Astrocyte of the cerebellum (primary cell): Measurements from ENCODE around the gene SHANK1.
"Not testable (repeated sequence)": the region's sequence is repeated elsewhere in the genome, so short reads cannot be mapped to it uniquely, and the experiment has no call there.

Source experiments
- DNase-seq: peaks from one replicate; pipeline ENCODE4 v3.0.0-alpha.2; 2011; ENCODE audit warnings: low read depth
- H3K4me3 ChIP-seq: 2 replicates; pipeline ENCODE4 v1.5.1; 2011; ENCODE audit warnings: mild to moderate bottlenecking, low read depth, low read length, moderate library complexity
- in situ Hi-C: cut with HindIII; loops from 2 replicates; pipeline ENCODE4 v1.10.0; 2017; ENCODE audit warnings: low sequenced_read_pairs
- TF ChIP-seq, protein P1 (sequence below): IDR thresholded peaks from 2 replicates; pipeline ENCODE4 v1.5.1; 2012; ENCODE audit warnings: low read length, low read depth, moderate library complexity, mild to moderate bottlenecking; ENCODE audit errors: missing control alignments

The SHANK1 gene

DNA sequence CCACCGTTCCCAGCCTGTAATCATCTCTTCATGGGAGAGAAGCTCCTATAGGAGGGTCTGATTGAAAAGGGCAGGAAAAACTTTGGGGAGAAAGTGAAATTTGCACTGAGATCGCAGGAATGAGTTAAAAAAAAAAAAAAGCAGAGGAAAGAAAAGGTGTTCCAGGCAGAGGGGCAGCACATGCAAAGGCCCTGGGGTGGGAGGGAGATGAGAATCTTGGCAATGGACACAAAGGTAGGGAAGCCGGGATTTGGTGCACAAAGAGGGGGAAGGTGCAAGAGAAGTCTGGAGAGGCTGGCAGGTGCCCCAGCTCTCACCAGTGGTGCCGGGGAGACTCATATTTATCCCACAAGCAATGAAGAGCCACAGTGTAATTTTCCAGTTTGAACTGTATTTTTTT lies 34.3 kb upstream of the SHANK1 start:
- DNase-seq = no peak
- TF ChIP-seq, protein P1, sequence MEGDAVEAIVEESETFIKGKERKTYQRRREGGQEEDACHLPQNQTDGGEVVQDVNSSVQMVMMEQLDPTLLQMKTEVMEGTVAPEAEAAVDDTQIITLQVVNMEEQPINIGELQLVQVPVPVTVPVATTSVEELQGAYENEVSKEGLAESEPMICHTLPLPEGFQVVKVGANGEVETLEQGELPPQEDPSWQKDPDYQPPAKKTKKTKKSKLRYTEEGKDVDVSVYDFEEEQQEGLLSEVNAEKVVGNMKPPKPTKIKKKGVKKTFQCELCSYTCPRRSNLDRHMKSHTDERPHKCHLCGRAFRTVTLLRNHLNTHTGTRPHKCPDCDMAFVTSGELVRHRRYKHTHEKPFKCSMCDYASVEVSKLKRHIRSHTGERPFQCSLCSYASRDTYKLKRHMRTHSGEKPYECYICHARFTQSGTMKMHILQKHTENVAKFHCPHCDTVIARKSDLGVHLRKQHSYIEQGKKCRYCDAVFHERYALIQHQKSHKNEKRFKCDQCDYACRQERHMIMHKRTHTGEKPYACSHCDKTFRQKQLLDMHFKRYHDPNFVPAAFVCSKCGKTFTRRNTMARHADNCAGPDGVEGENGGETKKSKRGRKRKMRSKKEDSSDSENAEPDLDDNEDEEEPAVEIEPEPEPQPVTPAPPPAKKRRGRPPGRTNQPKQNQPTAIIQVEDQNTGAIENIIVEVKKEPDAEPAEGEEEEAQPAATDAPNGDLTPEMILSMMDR = no peak
- in situ Hi-C loops = no loop called here
- no peak overlapping the region for H3K4me3 ChIP-seq

DNA sequence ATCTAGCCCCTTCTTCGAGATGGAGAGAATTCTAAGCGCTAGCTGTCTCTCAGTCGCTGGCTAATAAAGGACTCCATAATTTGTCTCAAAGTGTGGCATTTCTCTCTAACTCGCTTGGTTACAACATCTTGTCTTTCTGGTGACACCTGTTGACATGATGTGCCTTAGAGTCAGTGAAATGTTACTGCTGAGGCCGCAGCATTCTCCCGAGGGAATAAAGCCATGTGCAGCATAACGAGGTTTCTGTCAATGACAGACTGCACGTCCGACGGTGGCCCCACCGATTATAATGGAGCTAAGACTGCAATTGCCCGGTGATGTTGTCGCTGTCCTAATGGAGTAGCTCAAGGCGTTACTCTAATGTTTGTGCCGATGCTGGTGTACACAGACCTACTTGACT lies 30.4 kb upstream of the SHANK1 start:
- DNase-seq = no peak
- in situ Hi-C loops = no loop called here
- H3K4me3 ChIP-seq = no peak overlapping the region
- TF ChIP-seq, protein P1 = no peak

DNA sequence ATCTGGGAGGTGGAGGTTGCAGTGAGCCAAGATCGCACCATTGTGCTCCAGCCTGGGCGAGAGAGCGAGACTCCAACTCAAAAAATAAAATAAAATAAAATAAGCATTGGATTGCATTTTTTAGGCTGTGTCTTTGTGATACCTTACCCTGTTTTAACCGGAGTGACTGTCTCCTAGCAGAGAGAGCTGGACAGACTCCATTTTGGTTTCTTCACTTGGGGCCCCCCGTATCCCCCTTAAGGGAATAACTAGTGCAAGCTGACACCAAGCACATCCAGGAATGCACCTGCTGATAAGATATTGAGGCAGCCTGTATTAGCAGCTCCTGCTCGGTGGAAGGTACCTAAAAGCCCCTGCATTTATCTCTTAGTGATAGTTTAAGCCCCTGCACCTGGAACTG lies 29.9 kb upstream of the SHANK1 start:
- H3K4me3 ChIP-seq = no peak overlapping the region
- no peak for DNase-seq
- in situ Hi-C loops = no loop called here
- TF ChIP-seq, protein P1 = no peak

DNA sequence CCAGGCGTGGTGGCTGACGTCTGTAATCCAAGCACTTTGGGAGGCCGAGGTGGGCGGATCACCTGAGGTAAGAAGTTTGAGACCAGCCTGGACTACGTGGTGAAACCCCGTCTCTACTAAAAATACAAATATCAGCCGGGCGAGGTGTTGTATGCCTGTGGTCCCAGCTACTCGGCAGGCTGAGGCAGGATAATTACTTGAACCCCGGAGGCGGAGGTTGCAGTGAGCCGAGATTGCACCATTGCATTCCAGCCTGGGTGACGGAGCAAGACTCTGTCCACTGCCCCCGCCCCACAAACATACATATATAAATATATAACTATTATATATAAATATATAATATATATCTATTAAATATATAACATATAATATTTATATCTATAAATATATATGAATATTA lies 27.5 kb upstream of the SHANK1 start:
- H3K4me3 ChIP-seq, in situ Hi-C loops, DNase-seq: not testable (repeated sequence)

DNA sequence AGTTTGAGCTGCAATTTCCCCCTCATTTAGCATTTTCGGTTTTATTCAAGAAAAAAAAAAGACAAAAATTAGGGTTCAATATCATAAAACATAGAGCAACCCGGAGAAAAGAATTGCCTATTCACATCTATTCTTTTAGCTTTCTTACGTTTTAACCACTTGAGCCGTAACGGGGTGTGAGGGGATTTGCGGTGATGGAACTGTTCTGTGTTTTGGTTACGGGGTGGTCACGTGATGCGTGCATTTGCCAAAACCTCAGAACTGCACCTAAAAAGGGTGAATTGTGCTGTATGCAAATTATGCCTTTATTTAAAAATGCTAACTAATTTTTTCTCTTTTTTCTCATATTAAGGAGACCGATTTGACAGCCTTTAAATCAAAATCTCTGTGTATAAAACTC lies 25.6 kb upstream of the SHANK1 start:
- DNase-seq = no peak
- in situ Hi-C loops = no loop called here
- H3K4me3 ChIP-seq = no peak overlapping the region
- TF ChIP-seq, protein P1 = no peak

DNA sequence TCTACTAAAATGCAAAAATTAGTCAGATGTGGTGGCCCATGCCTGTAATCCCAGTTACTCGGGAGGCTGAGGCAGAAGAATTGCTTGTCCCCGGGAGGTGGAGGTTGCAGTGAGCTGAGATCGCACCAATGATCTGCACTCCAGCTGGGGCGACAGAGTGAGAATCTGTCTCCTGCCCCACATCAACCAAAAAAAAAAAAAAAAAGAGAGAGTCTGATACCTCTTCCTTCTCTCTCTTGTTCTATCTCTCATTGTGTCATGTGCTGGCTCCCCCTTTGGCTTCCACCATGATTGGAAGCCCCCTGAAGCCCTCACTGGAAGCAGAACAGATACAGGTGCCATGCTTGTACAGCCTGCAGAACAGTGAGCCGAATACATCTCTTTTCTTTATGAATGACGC lies 23.9 kb upstream of the SHANK1 start:
- no peak for DNase-seq
- no peak overlapping the region for H3K4me3 ChIP-seq
- in situ Hi-C loops = no loop called here
- TF ChIP-seq, protein P1 = no peak

DNA sequence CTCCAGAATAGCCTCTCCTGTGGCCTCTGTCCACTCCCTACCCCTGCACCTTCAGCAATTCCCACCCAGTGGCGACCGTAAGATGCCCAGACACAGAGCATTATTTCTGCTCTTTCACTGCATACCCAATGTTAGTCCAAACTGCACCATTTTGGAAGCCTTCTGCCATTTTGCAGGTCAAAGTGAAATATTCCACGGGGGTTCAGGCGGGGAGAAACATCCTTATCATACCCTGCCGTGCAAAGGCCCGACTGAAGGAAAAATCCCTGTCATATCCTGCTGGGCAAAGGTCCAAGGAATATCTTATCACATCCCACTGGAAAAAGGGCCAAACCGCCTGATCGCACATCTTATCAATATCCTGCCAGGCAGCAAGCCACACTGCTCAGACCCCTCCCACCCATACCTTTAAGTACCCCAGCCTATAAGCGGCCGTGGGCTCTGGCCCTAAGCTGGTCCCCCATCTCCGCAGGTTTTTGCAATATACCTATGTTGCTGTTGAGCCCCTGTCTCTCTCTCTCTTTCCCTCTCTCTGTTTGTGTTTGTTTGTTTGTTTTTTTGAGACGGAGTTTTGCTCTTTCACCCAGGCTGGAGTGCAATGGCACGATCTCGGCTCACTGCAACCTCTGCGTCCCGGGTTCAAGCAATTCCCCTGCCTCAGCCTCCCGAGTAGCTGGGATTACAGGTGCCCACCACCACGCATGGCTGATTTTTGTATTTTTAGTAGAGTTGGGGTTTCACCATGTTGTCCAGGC lies 21.8 kb upstream of the SHANK1 start:
- in situ Hi-C loops = no loop called here
- no peak overlapping the region for H3K4me3 ChIP-seq
- DNase-seq = no peak
- TF ChIP-seq, protein P1 = no peak
